ENCODE results near the gene MFN2. TPM values are rescaled to one million over a fixed set of nuclear protein-coding genes. Genes with fewer than 3 reads are reported as not detected.
A peak's percentile ranks its signal among the peaks of the same experiment; 100 is the strongest.

Gene MFN2
- total and polyA plus RNA-seq, 3 donors from 2014 or later, result 77.5 to 95.3 (median 80.0) TPM

DNA sequence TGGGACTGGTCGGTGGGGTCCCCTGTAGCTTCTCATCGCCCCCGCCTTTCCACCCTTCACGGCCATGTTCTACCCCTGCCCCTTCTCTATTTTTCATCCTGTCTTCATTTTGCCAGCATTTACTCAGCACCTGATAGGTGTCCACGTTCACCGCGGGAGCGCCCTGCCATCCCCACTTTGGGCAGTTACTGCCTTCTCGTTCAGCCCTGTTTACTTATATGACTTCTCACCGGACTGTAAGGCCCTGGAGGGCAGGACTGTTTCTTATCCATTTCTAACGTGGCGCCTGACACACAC is 380 bp downstream of the MFN2 start:
- peak overlapping the region; percentile 90 to 93 for H3K27ac ChIP-seq
- peaks cover 17% of the 10 kb centered on the region for H3K4me1 ChIP-seq
- H3K27me3 ChIP-seq, result no peaks in the 10 kb centered on the region
- TF ChIP-seq, protein P1, sequence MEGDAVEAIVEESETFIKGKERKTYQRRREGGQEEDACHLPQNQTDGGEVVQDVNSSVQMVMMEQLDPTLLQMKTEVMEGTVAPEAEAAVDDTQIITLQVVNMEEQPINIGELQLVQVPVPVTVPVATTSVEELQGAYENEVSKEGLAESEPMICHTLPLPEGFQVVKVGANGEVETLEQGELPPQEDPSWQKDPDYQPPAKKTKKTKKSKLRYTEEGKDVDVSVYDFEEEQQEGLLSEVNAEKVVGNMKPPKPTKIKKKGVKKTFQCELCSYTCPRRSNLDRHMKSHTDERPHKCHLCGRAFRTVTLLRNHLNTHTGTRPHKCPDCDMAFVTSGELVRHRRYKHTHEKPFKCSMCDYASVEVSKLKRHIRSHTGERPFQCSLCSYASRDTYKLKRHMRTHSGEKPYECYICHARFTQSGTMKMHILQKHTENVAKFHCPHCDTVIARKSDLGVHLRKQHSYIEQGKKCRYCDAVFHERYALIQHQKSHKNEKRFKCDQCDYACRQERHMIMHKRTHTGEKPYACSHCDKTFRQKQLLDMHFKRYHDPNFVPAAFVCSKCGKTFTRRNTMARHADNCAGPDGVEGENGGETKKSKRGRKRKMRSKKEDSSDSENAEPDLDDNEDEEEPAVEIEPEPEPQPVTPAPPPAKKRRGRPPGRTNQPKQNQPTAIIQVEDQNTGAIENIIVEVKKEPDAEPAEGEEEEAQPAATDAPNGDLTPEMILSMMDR (IDR thresholded peaks at IDR 0.05), result no peak
- TF ChIP-seq POLR2A (IDR thresholded peaks at IDR 0.05), result no peak
- DNase-seq, result no peak
- no peaks in the 10 kb centered on the region for H3K36me3 ChIP-seq (ENCODE audit: low read depth, missing control alignments)
- peak overlapping the region; percentile 88 to 91 for H3K4me3 ChIP-seq
- WGBS, 2 donors, result 0% methylated on average over 8 to 12 of the region's 12 CpGs
- intact Hi-C loops (cut with DNase I; ENCODE audit: low total_unique reads), result no loop called here
- no peaks in the 10 kb centered on the region for H3K9me3 ChIP-seq

DNA sequence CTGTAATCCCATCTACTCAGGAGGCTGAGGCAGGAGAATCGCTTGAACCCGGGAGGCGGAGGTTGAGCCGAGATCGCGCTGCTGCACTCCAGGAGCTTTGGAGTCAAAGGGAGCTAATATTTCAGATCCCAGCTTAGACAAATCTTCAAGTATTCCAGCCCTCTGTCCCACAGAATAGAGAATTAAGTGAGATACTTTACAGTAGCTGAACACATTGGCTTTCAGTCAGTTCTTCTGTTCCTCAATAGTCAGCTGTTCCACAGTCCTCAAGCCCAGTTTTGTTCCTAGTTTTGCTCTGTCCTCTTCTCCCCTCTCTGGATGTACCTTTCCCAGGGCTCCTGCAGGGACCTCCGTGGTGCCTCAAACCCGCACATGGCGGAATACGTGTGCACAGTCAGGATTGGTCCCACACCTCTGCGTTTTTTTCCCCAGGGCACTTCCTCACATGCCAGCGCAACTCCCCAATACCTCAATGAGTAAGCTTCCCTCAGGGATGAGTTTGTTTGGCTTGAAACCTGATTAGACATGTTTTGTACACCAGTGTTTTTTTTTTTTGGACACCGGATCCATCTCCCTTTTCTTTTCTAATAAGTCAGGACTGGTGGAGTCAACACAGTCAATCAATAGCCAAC is 1.2 kb downstream of the MFN2 start:
- no peak for TF ChIP-seq POLR2A (IDR thresholded peaks at IDR 0.05)
- H3K36me3 ChIP-seq (ENCODE audit: low read depth, missing control alignments), result no peaks in the 10 kb centered on the region
- WGBS, 2 donors, result 62 to 68% methylated on average over 13 of the region's 13 CpGs
- H3K9me3 ChIP-seq, result no peaks in the 10 kb centered on the region
- no peak overlapping the region for H3K4me3 ChIP-seq
- DNase-seq, result no peak
- peaks cover 17% of the 10 kb centered on the region for H3K4me1 ChIP-seq
- intact Hi-C loops (cut with DNase I; ENCODE audit: low total_unique reads), result no loop called here
- H3K27me3 ChIP-seq, result no peaks in the 10 kb centered on the region
- peak overlapping the region in 1 of 2 donors; percentile 93 for H3K27ac ChIP-seq

DNA sequence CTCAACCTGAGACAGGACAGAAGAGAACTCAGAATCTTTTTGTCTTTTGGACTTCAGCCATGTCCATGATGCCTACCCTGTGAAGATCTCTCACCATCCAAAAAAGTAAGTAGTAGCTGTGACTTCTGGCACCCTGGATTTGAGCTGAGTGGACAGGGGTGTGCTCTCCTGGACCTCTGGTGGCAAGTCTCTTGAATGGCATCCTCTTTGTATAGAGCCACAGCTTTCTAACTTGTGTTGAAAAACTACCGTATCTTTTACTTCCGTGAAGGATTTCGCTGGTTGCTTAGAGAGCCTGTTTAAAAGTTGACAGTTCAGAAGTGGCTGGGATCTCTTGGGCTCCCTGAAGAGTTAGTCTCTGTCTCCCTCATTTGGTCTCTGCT is 1.8 kb downstream of the MFN2 start:
- no peaks in the 10 kb centered on the region for H3K36me3 ChIP-seq (ENCODE audit: low read depth, missing control alignments)
- intact Hi-C loops (cut with DNase I; ENCODE audit: low total_unique reads), result no loop called here
- H3K9me3 ChIP-seq, result no peaks in the 10 kb centered on the region
- no peak for DNase-seq
- TF ChIP-seq, protein P1 (IDR thresholded peaks at IDR 0.05), result peak in 2 of 3 experiments; percentile 23 to 25
- TF ChIP-seq POLR2A (IDR thresholded peaks at IDR 0.05), result no peak
- WGBS, 2 donors, result 56 to 60% methylated on average over 3 of the region's 3 CpGs
- H3K27me3 ChIP-seq, result no peaks in the 10 kb centered on the region
- peak overlapping the region in 1 of 2 donors; percentile 24 for H3K27ac ChIP-seq
- no peak overlapping the region for H3K4me3 ChIP-seq
- H3K4me1 ChIP-seq, result peaks cover 17% of the 10 kb centered on the region

GRCh38 chr1:11984121-11984520 is 3.9 kb downstream of the MFN2 start:
- no peak for DNase-seq
- Histone ChIP-seq H3K4me3 (no peak overlapping the region), H3K27me3 (no peaks in the 10 kb centered on the region), H3K9me3 (no peaks in the 10 kb centered on the region), H3K4me1 (peaks cover 17% of the 10 kb centered on the region), H3K27ac (peak overlapping the region in 1 of 2 donors; percentile 34), H3K36me3 (ENCODE audit: low read depth, missing control alignments) (no peaks in the 10 kb centered on the region)
- WGBS, 2 donors, result 60 to 76% methylated on average over 5 of the region's 5 CpGs
- intact Hi-C loops (cut with DNase I; ENCODE audit: low total_unique reads), result no loop called here
- TF ChIP-seq, protein P1 (IDR thresholded peaks at IDR 0.05), result no peak
- TF ChIP-seq POLR2A (IDR thresholded peaks at IDR 0.05), result no peak

GRCh38 chr1:11984576-11984975 is 4.3 kb downstream of the MFN2 start:
- no peak for DNase-seq
- Histone ChIP-seq H3K36me3 (ENCODE audit: low read depth, missing control alignments) (no peaks in the 10 kb centered on the region), H3K27me3 (no peaks in the 10 kb centered on the region), H3K4me1 (peaks cover 17% of the 10 kb centered on the region), H3K4me3 (no peak overlapping the region), H3K27ac (peak overlapping the region in 1 of 2 donors; percentile 34), H3K9me3 (no peaks in the 10 kb centered on the region)
- 78 to 86% methylated on average over 6 of the region's 6 CpGs for WGBS, 2 donors
- TF ChIP-seq, protein P1 (IDR thresholded peaks at IDR 0.05), result no peak
- no peak for TF ChIP-seq POLR2A (IDR thresholded peaks at IDR 0.05)
- intact Hi-C loops (cut with DNase I; ENCODE audit: low total_unique reads), result no loop called here

All from testis (tissue), 3 donors.